Mesendoderm (in vitro differentiated cells): ENCODE results near the gene N4BP2.
A peak's percentile ranks its signal among the peaks of the same experiment; 100 is the strongest.

Source experiments
- DNase-seq: peaks from one replicate; pipeline ENCODE4 v3.0.0; 2013
- H2AK5ac ChIP-seq: 2 replicates; pipeline ENCODE4 v1.6.1; 2013; ENCODE audit warnings: low read length, inconsistent platforms
- H2BK120ac ChIP-seq: 2 replicates; pipeline ENCODE4 v1.6.1; 2013; ENCODE audit warnings: low read depth, mild to moderate bottlenecking, low read length, moderate library complexity, mixed read lengths
- H2BK15ac ChIP-seq: replicated peaks from 2 replicates; pipeline ENCODE4 v1.6.1; 2013; ENCODE audit warnings: low read depth, mild to moderate bottlenecking, moderate library complexity
- H2BK5ac ChIP-seq: 2 replicates; pipeline ENCODE4 v1.6.1; 2013; ENCODE audit warnings: low read length, inconsistent platforms
- H3K18ac ChIP-seq: 2 replicates; pipeline ENCODE4 v1.6.1; 2013; ENCODE audit warnings: mild to moderate bottlenecking, low read length, mixed read lengths
- H3K23ac ChIP-seq: one replicate; pipeline ENCODE4 v1.6.1; 2013; ENCODE audit warnings: low read length
- H3K27ac ChIP-seq: 2 replicates; pipeline ENCODE4 v1.5.1; 2013; ENCODE audit warnings: low read depth, mild to moderate bottlenecking, inconsistent platforms, low read length, moderate library complexity
- H3K27me3 ChIP-seq: 2 replicates; pipeline ENCODE4 v1.6.1; 2013; ENCODE audit warnings: low read length, control low read depth, mild to moderate bottlenecking, inconsistent platforms; ENCODE audit not compliant: insufficient read depth, poor library complexity
- H3K36me3 ChIP-seq: 2 replicates; pipeline ENCODE4 v1.6.1; 2013; ENCODE audit warnings: low read length, inconsistent platforms; ENCODE audit not compliant: control insufficient read depth, insufficient read depth
- H3K4ac ChIP-seq: one replicate; pipeline ENCODE4 v1.6.1; 2013; ENCODE audit warnings: low read depth, mild to moderate bottlenecking, low read length, moderate library complexity
- H3K4me1 ChIP-seq: 2 replicates; pipeline ENCODE4 v1.6.1; 2013; ENCODE audit warnings: low read depth, low read length, inconsistent platforms; ENCODE audit not compliant: control insufficient read depth
- H3K4me2 ChIP-seq: 2 replicates; pipeline ENCODE4 v1.6.1; 2013; ENCODE audit warnings: low read length
- H3K4me3 ChIP-seq: 2 replicates; pipeline ENCODE4 v1.5.1; 2013; ENCODE audit warnings: mild to moderate bottlenecking, low read length
- H3K56ac ChIP-seq: one replicate; pipeline ENCODE4 v1.6.1; 2013; ENCODE audit warnings: low read length
- H3K79me1 ChIP-seq: 2 replicates; pipeline ENCODE4 v1.6.1; 2013; ENCODE audit warnings: low read length, inconsistent platforms
- H3K79me2 ChIP-seq: 2 replicates; pipeline ENCODE4 v1.6.1; 2013; ENCODE audit warnings: mild to moderate bottlenecking, low read length; ENCODE audit not compliant: control insufficient read depth, insufficient read depth
- H3K9ac ChIP-seq: 2 replicates; pipeline ENCODE4 v1.6.1; 2013; ENCODE audit warnings: low read length, inconsistent platforms
- H4K5ac ChIP-seq: one replicate; pipeline ENCODE4 v1.6.1; 2013; ENCODE audit warnings: low read length
- H4K8ac ChIP-seq: one replicate; pipeline ENCODE4 v1.6.1; 2013; ENCODE audit warnings: low read depth, mild to moderate bottlenecking, control low read depth, low read length, moderate library complexity
- WGBS: extraction: QIAGEN DNeasy Blood & Tissue Kit; methylation state at CpG from one replicate; pipeline ENCODE4 v1.1.7; 2013; ENCODE audit warnings: low lambda C conversion rate, missing lambda C conversion rate; ENCODE audit not compliant: insufficient coverage; ENCODE audit errors: extremely low coverage; 5-methylcytosine and 5-hydroxymethylcytosine counted together

N4BP2 gene

DNA sequence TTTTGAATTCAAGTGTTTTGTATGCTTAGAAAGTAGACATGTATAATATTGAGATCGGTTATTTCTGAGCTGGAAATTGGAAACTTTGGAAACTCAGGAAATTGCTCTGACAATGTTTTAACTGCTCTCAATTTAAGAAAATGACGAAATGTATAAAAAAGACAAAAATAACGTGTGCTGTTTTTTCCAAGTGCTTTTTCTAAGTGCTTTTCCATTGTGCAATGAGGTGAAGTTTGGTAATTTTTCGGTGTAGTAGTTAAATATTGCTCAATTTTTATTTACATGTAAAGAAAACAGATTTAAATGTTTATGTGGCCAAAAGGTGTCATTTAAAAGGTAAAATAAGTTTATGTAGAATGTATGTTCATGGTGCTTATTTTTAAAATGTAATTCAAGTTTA, 100.8 kb downstream of the N4BP2 start:
- no peak overlapping the region for H2AK5ac ChIP-seq
- no peak overlapping the region for H2BK5ac ChIP-seq
- H3K27me3 ChIP-seq: no peaks in the 10 kb centered on the region
- H3K4me2 ChIP-seq: no peak overlapping the region
- no peak overlapping the region for H4K8ac ChIP-seq
- H3K9ac ChIP-seq: no peak overlapping the region
- H3K27ac ChIP-seq: no peak overlapping the region
- no peaks in the 10 kb centered on the region for H3K79me1 ChIP-seq
- no peaks in the 10 kb centered on the region for H3K79me2 ChIP-seq
- H3K4me1 ChIP-seq: peaks cover 5% of the 10 kb centered on the region
- H2BK120ac ChIP-seq: no peak overlapping the region
- no peak overlapping the region for H3K4ac ChIP-seq
- no peak for DNase-seq
- no peak overlapping the region for H2BK15ac ChIP-seq
- WGBS: 100% methylated on average over 1 of the region's 4 CpGs
- no peak overlapping the region for H3K18ac ChIP-seq
- no peak overlapping the region for H3K4me3 ChIP-seq
- no peak overlapping the region for H3K23ac ChIP-seq
- H3K36me3 ChIP-seq: no peaks in the 10 kb centered on the region
- no peak overlapping the region for H3K56ac ChIP-seq
- H4K5ac ChIP-seq: no peak overlapping the region

DNA sequence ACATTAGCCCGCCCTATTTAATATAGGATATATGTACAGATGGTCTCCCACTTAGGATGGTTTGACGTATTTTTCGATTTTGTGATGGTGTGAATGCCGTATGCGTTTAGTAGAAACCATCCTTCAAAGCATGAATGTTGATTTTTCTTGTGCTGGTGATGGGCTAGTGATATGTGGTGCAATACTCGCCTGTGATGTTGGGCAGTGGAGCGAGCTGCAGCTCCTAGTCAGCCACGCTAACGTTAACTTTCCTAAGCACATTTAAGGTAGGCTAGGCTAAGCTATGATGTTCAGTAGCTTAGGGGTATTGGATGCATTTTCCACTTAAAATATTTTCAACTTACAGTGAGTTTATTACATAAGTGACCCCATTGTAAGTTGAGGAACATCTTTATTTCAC, 103.6 kb downstream of the N4BP2 start:
- no peak for DNase-seq
- peaks cover 6% of the 10 kb centered on the region for H3K4me1 ChIP-seq
- H2BK120ac ChIP-seq: no peak overlapping the region
- H3K9ac ChIP-seq: peak overlapping the region; percentile 26
- no peaks in the 10 kb centered on the region for H3K79me1 ChIP-seq
- no peak overlapping the region for H3K27ac ChIP-seq
- H3K4ac ChIP-seq: no peak overlapping the region
- WGBS: no CpG with 5 or more reads among the region's 9 CpGs
- peaks cover 2% of the 10 kb centered on the region for H3K36me3 ChIP-seq
- H4K5ac ChIP-seq: no peak overlapping the region
- peak overlapping the region; percentile 66 for H3K56ac ChIP-seq
- H4K8ac ChIP-seq: no peak overlapping the region
- no peaks in the 10 kb centered on the region for H3K27me3 ChIP-seq
- H3K79me2 ChIP-seq: no peaks in the 10 kb centered on the region
- no peak overlapping the region for H2AK5ac ChIP-seq
- H2BK5ac ChIP-seq: peak overlapping the region; percentile 74
- H3K4me3 ChIP-seq: no peak overlapping the region
- no peak overlapping the region for H3K23ac ChIP-seq
- no peak overlapping the region for H3K4me2 ChIP-seq
- H2BK15ac ChIP-seq: no peak overlapping the region
- no peak overlapping the region for H3K18ac ChIP-seq

DNA sequence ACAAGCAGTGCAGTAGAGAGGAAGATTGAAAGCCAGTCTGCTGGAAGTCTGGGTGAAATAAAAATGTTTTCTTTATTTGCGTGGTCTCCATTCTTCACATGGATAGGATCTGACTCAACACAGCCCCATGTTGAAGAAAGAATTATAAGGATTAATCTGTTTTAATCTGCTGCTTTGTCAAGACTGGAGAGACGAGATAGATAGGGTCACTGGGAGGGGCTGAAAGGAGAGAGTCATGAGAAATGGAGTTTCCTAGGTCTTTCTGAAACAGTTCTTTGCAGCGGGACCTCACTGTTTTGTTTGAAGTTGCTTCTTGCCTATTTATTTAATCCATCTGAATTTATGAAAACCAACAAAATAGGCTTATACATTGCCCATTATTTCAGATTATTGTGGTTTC, 107.8 kb downstream of the N4BP2 start:
- H3K9ac ChIP-seq: no peak overlapping the region
- WGBS: no CpG with 5 or more reads among the region's 3 CpGs
- no peak overlapping the region for H3K4ac ChIP-seq
- no peak overlapping the region for H4K8ac ChIP-seq
- H3K23ac ChIP-seq: no peak overlapping the region
- H3K4me3 ChIP-seq: no peak overlapping the region
- DNase-seq: no peak
- H2AK5ac ChIP-seq: no peak overlapping the region
- no peak overlapping the region for H2BK15ac ChIP-seq
- H3K79me1 ChIP-seq: no peaks in the 10 kb centered on the region
- no peak overlapping the region for H2BK5ac ChIP-seq
- H3K27ac ChIP-seq: no peak overlapping the region
- peaks cover 4% of the 10 kb centered on the region for H3K4me1 ChIP-seq
- H3K56ac ChIP-seq: no peak overlapping the region
- H3K36me3 ChIP-seq: peaks cover 2% of the 10 kb centered on the region
- H2BK120ac ChIP-seq: no peak overlapping the region
- no peak overlapping the region for H4K5ac ChIP-seq
- no peaks in the 10 kb centered on the region for H3K27me3 ChIP-seq
- no peak overlapping the region for H3K18ac ChIP-seq
- H3K4me2 ChIP-seq: no peak overlapping the region
- H3K79me2 ChIP-seq: no peaks in the 10 kb centered on the region

DNA sequence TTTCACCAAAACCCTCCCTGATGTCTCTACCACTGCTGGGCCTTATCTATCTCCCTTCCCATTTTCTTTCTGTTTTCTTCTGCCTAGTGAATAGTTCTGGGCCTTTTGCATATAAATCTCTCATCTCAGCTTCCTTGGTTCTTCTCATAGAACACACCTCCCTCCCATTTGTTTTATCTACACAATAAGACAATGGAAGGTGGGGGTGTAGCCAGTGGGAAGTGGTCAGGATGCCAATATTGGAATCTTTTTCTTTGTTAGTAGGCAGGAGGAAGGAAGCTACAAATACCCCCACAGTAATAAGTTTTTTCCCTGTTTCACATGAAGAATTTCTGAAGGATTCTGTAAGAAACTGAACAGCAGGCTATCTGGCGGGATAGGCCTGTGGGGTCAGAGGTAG, 109.3 kb downstream of the N4BP2 start:
- Histone ChIP-seq H2AK5ac (no peak overlapping the region), H3K79me1 (no peaks in the 10 kb centered on the region), H3K79me2 (no peaks in the 10 kb centered on the region), H4K8ac (no peak overlapping the region), H2BK5ac (no peak overlapping the region), H3K27me3 (no peaks in the 10 kb centered on the region), H4K5ac (no peak overlapping the region), H3K36me3 (peaks cover 2% of the 10 kb centered on the region), H3K4ac (no peak overlapping the region), H3K56ac (no peak overlapping the region), H3K4me2 (no peak overlapping the region), H2BK120ac (no peak overlapping the region), H3K4me1 (peaks cover 1% of the 10 kb centered on the region), H3K9ac (no peak overlapping the region), H3K27ac (no peak overlapping the region), H2BK15ac (no peak overlapping the region), H3K18ac (no peak overlapping the region), H3K23ac (no peak overlapping the region), H3K4me3 (no peak overlapping the region)
- DNase-seq: no peak
- whole genome bisulfite sequencing: no CpG with 5 or more reads among the region's 1 CpG

DNA sequence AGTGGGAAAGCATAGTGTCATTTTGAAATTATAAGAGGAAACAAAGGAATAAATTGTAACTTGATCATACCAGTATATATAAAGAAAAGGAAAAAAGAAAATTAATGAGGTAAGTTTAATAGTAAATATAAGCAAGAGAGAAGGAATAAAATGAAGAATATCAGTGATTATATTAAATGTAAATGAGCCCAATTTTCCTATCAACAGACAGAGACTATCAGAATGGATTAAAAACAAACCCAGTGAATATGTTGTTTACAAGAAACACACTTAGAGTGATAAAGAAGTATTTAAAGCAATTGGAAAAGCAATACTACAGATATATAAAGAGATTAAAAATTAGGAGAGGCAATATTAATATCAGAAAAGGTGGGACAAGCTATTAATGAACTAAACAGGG, 111.4 kb downstream of the N4BP2 start:
- Histone ChIP-seq H3K36me3 (peaks cover 2% of the 10 kb centered on the region), H3K4me3 (no peak overlapping the region), H3K27ac (no peak overlapping the region), H3K56ac (no peak overlapping the region), H2BK120ac (no peak overlapping the region), H2BK5ac (no peak overlapping the region), H3K18ac (no peak overlapping the region), H3K23ac (no peak overlapping the region), H3K27me3 (no peaks in the 10 kb centered on the region), H2BK15ac (no peak overlapping the region), H2AK5ac (no peak overlapping the region), H3K4ac (no peak overlapping the region), H3K79me1 (no peaks in the 10 kb centered on the region), H4K5ac (no peak overlapping the region), H3K79me2 (no peaks in the 10 kb centered on the region), H3K4me1 (peaks cover 1% of the 10 kb centered on the region), H3K4me2 (no peak overlapping the region), H4K8ac (no peak overlapping the region), H3K9ac (no peak overlapping the region)
- no peak for DNase-seq

DNA sequence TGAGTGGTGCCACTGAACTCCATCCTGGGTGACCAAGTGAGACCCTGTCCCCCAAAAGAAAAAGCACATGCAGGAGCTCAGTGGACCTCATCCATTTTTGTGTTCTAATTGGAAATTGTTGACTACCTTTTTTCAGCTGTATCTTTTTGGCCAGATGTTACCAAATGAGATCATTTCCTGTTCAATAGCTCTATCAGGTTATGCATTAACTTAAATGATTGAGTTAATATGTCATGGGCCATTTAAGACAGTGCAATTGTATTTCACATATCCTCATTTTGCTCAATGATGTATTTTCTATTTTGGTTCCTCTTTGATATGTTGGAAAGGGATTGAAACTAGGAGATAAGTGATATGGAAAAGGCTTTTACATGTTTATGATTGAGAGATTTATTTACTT, 113.9 kb downstream of the N4BP2 start:
- Histone ChIP-seq H2BK5ac (no peak overlapping the region), H3K36me3 (no peaks in the 10 kb centered on the region), H3K4me2 (no peak overlapping the region), H3K79me2 (no peaks in the 10 kb centered on the region), H3K4me1 (no peaks in the 10 kb centered on the region), H3K9ac (no peak overlapping the region), H3K4me3 (no peak overlapping the region), H3K18ac (no peak overlapping the region), H4K5ac (no peak overlapping the region), H3K4ac (no peak overlapping the region), H4K8ac (no peak overlapping the region), H2AK5ac (no peak overlapping the region), H3K27me3 (no peaks in the 10 kb centered on the region), H3K27ac (no peak overlapping the region), H2BK120ac (no peak overlapping the region), H3K56ac (no peak overlapping the region), H3K79me1 (no peaks in the 10 kb centered on the region), H3K23ac (no peak overlapping the region), H2BK15ac (no peak overlapping the region)
- DNase-seq: no peak
